Neutrophil (primary cell): ENCODE measurements around the gene TMEM151B.
A peak's percentile ranks its signal among the peaks of the same experiment; 100 is the strongest.

Experiments
- H3K27ac ChIP-seq: fragments of 200-600 bp; sonication (generic); 2 replicates; pipeline ENCODE4 v1.5.1; 2016; ENCODE audit warnings: mild to moderate bottlenecking, moderate library complexity
- H3K27me3 ChIP-seq: fragments of 200-600 bp; sonication (generic); 2 replicates; pipeline ENCODE4 v1.6.0; 2016; ENCODE audit warnings: mild to moderate bottlenecking
- H3K36me3 ChIP-seq: fragments of 200-600 bp; sonication (generic); 2 replicates; pipeline ENCODE4 v1.5.1; 2017
- H3K4me1 ChIP-seq, 2 experiments: fragments of 200-600 bp in 1 of 2; sonication (generic) in 1 of 2; 1 replicate in 1 of 2; 2 replicates in 1 of 2; pipeline versions ENCODE4 v1.5.1 to v1.6.1; 2013 to 2016; ENCODE audit warnings: low read depth in 1 of 2, low read length in 1 of 2, mild to moderate bottlenecking in 1 of 2, moderate library complexity in 1 of 2; ENCODE audit not compliant: control insufficient read depth in 1 of 2, insufficient read depth in 1 of 2
- H3K4me3 ChIP-seq, 2 experiments: fragments of 200-600 bp in 1 of 2; sonication (generic) in 1 of 2; 1 replicate in 1 of 2; 2 replicates in 1 of 2; pipeline ENCODE4 v1.5.1; 2013 to 2016; ENCODE audit warnings: low read depth in 1 of 2, low read length in 1 of 2, mild to moderate bottlenecking in 1 of 2, moderate library complexity in 1 of 2
- H3K9me3 ChIP-seq: fragments of 200-600 bp; sonication (generic); 2 replicates; pipeline ENCODE4 v1.5.1; 2016
- TF ChIP-seq, protein P1 (sequence below): fragments of 200-600 bp; sonication (generic); IDR thresholded peaks from 2 replicates; pipeline ENCODE4 v1.5.1; 2016; ENCODE audit warnings: antibody characterized with exemption

TMEM151B gene

DNA sequence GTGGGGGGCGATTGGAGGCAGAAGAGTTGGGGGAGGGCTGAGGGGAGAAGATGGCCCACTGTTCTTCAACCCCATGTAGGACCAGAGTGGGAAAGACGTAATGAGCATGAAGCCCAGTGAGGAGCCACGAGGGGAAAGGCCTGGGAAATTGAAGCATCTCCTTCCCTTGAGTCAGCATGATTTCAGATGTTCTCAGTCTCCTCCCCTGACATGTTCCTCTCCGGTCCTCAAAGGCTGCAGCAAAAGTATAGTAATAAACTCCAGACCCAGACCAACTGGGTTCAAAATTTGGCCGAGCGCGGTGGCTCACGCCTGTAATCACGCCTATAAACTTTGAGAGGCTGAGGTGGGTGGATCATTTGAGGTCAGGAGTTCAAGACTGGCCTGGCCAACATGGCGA lies 3.0 kb upstream of the TMEM151B start:
- TF ChIP-seq, protein P1, sequence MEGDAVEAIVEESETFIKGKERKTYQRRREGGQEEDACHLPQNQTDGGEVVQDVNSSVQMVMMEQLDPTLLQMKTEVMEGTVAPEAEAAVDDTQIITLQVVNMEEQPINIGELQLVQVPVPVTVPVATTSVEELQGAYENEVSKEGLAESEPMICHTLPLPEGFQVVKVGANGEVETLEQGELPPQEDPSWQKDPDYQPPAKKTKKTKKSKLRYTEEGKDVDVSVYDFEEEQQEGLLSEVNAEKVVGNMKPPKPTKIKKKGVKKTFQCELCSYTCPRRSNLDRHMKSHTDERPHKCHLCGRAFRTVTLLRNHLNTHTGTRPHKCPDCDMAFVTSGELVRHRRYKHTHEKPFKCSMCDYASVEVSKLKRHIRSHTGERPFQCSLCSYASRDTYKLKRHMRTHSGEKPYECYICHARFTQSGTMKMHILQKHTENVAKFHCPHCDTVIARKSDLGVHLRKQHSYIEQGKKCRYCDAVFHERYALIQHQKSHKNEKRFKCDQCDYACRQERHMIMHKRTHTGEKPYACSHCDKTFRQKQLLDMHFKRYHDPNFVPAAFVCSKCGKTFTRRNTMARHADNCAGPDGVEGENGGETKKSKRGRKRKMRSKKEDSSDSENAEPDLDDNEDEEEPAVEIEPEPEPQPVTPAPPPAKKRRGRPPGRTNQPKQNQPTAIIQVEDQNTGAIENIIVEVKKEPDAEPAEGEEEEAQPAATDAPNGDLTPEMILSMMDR = no peak
- Histone ChIP-seq H3K4me1 (peaks cover 44 to 51% of the 10 kb centered on the region in 2 experiments), H3K27ac (no peak overlapping the region)

DNA sequence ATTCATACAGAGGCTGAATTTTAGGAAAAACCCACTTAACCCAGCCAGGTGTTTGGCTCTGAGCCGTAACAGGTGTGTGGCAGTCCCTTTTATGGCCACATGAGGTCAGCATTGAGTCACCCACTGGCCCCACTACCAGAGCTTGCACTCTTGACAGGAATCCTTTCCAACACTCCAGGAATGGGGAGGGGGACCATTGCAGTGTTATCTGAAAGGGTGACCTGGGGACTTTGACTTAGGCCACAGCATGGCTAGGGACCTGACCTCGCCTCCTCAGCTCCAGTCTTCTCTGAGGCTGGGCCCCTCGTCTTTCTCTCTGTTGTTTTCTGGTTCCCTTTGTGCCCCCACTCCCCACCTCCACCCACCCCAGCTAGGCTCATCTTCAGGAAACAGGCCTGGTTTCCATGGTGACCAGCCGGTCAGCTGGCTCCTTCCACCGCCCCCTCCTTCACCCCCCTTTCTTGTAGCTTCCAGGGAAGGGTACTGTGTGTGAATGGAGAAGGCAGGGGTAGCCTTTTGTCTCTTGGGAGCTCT lies 2.1 kb upstream of the TMEM151B start:
- Histone ChIP-seq H3K4me3 (no peak overlapping the region), H3K4me1 (peaks cover 35 to 43% of the 10 kb centered on the region in 2 experiments), H3K27ac (no peak overlapping the region), H3K27me3 (peaks cover 49% of the 10 kb centered on the region), H3K36me3 (no peaks in the 10 kb centered on the region), H3K9me3 (no peaks in the 10 kb centered on the region)
- TF ChIP-seq, protein P1 = peak; percentile 92

More for the DNA sequence above, 3.0 kb upstream of the TMEM151B start:
- H3K4me3 ChIP-seq = no peak overlapping the region
- H3K27me3 ChIP-seq = peaks cover 40% of the 10 kb centered on the region
- H3K9me3 ChIP-seq = no peaks in the 10 kb centered on the region
- no peaks in the 10 kb centered on the region for H3K36me3 ChIP-seq

DNA sequence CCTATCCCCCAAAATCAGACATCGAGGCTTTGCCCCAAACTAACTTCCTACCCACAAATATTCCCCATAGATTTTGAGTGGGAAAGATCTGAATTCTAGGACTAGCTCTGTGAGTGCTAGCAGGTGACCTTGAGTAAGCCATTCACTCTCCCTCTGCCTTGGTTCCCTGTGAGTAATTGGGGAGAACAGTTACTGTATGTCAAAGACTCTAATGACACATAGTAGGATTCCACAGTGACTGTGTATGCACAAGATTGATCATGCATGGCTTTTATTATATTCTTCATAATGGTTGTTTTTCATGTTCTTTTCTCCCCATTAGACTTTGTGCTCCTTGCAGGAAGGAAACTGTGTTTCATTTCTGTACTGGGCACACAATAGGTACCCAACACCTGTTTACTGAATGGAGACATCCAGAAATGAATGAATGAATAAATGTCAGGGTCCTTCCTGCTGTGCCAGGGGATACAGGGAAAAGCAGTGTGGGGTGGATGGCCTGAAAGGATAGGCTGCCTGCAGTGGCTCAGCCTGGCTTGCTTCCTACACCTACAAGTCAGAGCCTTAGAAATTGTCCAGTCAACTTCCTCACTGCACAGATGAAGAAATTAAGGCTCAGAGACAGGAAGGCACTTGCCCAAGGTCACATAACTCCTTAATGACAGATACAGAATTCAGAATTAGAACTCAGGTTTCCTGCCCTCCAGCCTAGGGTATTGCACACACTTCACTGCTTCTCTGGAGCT lies 901 bp upstream of the TMEM151B start:
- Histone ChIP-seq H3K36me3 (no peaks in the 10 kb centered on the region), H3K4me3 (no peak overlapping the region), H3K27me3 (peaks cover 61% of the 10 kb centered on the region), H3K4me1 (peaks cover 23 to 31% of the 10 kb centered on the region in 2 experiments), H3K27ac (peak overlapping the region; percentile 13), H3K9me3 (no peaks in the 10 kb centered on the region)
- TF ChIP-seq, protein P1 = no peak

DNA sequence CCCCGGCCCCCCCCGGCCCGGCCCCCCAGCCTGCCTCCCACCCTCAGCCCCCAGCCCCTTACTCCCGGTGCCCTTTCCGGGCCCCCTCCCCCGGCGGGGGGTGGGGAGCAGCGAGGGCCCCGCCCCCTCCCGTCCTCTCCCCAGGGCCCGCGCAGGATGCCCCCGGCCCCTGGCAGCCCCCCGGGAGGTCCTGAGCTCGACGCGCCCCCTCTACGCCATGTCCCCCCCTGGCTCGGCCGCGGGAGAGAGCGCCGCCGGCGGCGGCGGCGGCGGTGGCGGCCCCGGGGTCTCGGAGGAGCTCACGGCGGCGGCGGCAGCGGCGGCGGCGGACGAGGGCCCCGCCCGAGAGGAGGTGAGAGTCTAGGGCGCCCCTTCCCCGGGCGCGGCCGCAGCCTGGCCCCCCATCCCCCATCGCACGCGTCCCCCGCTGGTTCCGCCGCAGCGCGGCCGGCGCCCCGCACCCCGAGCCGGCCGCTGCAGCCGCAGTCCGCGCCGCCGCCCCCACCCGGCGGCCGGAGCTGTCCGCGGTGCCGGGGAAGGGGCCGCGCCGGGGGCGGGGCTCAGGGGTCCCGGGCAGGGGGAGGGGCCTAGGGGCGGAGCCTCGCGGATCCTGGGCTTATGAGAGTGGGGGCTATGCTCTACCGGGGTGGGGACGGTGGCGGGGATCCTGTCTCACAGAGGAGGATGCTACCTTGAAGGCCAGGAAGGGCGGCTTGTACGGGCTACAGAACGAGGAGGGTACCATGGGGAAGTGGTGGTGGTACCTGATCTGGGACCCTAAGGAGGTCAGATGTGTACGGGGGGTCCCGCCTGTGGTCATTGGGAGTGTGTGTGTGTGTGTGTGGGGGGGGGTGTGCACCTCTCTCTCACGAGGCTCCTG lies 516 bp downstream of the TMEM151B start:
- TF ChIP-seq, protein P1 = no peak
- Histone ChIP-seq H3K27me3 (peaks cover 75% of the 10 kb centered on the region), H3K4me3 (peak overlapping the region in 1 of 2 experiments; percentile 21), H3K9me3 (no peaks in the 10 kb centered on the region), H3K4me1 (peaks cover 15 to 23% of the 10 kb centered on the region in 2 experiments), H3K36me3 (no peaks in the 10 kb centered on the region), H3K27ac (no peak overlapping the region)

DNA sequence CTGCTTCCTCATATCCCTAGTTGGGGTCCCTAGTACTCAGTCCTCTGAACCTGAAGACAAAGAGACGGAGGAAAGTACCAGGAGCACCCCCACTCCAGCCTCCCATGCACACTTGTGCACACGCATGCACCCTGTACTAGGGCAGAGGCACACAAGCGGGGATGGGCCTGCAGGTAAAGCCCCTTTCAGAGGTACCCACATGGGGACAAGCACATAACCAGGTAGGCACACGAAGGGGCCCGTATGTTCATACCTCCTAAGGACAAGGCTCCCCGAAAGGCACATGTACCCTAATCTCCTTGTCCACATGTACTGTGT lies 1.1 kb downstream of the TMEM151B start:
- Histone ChIP-seq H3K27me3 (peaks cover 81% of the 10 kb centered on the region), H3K9me3 (no peaks in the 10 kb centered on the region), H3K36me3 (no peaks in the 10 kb centered on the region), H3K27ac (no peak overlapping the region), H3K4me3 (no peak overlapping the region), H3K4me1 (peaks cover 13 to 29% of the 10 kb centered on the region in 2 experiments)
- TF ChIP-seq, protein P1 = no peak
